Activated CD8-positive, alpha-beta memory T cell treated with anti-CD3 and anti-CD28 coated beads for 48 hours (primary cell): ENCODE results near the gene FAM83F.
A peak's percentile ranks its signal among the peaks of the same experiment; 100 is the strongest.
"Not testable (repeated sequence)": the region's sequence is repeated elsewhere in the genome, so short reads cannot be mapped to it uniquely, and the experiment has no call there.

Source experiments
- DNase-seq, 3 experiments: peaks; one replicate each; pipeline ENCODE4 v3.0.0-alpha.2; 2020; ENCODE audit warnings: low read depth in 2 of 3, low spot score in 2 of 3

FAM83F gene

GRCh38 chr22:39994566-39995392, at the start of gene FAM83F:
FAM83F (plus strand) TSS chr22:39994954; CDS start chr22:39995043, 89 bp downstream.
- no peak for DNase-seq

GRCh38 chr22:39946126-39946502, 48.6 kb upstream of the FAM83F start:
- DNase-seq: no peak

DNA sequence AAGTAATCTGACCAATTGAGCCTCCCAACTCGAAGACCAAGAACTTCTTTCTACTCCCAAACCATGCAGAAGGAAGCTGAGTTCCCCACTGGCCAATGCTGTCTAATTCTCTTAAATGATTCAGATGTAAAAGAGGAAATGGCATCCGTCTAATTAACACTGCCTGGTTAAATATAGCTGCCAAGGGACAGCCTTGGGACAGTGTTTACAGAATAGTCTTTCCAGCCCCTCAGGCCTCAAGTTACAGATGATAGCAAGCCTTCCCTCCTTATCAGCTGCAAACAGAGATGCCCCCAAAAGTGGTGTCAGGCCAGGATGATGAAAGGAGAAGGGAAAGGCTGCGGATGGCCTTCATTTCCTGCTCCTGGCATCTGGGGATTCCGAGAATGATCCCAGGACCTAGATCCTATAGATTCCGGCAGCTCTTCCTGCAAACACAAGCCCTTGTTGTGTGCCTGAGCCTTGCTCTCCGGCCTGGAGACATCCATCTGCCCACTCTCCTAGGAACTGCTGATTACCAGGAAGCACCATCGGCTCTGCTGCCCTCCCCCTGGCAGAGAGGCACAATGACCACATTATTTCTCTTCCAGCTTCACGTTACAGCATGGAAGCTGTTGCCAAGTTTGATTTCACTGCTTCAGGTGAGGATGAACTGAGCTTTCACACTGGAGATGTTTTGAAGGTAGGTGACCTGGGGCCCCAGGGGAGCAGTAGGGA, 48.1 kb upstream of the FAM83F start:
- no peak for DNase-seq

DNA sequence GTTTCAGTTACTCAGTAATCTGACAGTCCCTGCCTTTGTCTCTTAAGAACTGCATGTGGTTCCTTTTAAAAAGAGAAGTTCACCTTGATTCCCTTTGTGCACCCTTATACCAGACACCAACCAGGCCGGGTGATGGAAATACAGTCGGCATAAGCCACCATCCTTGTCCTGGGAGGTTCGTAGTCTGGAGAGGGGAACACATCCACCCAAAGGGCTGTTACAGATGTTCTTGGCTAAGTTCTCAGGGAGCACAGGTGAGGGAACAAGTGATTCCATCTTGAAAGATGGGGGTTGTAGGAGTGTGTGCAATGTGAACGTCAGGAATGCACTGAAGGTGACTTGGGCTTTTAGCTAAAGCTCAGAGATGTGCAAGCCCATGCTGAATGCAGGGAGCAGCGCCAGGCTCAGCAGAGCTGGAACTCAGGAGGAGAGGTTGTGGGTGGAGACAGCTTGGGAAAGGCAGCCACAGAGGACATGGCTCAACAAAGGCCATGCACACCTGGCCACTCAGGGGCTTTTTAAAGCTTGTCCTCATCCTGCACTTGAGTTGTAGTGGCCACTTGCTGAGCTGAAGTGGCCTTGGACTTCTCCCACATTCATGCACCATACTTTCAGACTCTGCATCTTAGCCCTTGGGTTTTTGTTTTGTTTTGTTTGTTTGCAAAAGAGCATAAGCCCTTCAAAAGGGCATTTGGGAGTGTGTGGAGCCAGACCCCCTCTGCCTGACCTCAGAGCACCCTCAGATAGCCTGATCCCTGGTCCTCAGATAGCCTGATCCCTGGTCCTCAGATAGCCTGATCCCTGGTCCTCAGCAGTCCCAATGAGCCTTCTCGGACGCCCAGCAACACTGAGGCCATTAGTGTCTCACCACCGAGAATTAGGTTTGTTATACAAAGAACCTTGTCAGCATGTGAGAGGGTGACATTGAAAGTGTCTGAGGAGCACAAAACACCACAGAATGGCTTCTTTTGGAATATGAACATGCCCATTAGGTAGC, 47.2 kb upstream of the FAM83F start:
- DNase-seq: no peak

- no peak for DNase-seq
Measured at GRCh38 chr22:39949964-39950737, 44.6 kb upstream of the FAM83F start.

DNA sequence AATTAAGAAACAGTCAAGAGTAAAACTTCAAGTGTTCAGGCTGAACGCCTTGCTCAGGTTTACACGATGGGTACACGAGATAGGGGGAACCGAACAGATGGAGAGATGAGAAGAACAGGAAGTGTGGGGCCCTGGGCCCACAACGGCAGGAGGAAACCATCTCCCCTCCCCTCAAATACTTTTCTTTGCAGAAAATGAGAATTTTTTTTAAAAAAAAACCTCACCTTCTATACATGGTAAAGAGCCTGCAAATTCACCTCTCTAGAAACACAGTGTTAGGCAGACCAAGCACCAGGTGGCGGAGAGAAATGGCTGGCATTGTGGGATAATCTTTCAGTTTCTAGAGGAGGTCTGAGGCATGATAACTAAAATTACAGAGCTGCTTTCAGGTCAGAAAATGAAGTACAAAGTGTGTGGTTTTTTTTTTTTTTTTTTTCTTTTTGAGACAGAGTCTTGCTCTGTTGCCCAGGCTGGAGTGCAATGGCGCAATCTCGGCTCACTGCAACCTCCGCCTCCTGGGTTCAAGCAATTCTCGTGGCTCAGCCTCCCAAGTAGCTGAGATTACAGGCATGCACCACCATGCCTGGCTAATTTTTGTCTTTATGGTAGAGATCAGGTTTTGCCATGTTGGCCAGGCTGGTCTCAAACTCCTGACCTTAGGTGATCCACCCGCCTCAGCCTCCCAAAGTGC, 43.0 kb upstream of the FAM83F start:
- not testable (repeated sequence) for DNase-seq

- no peak for DNase-seq
Measured at GRCh38 chr22:39952347-39952746, 42.4 kb upstream of the FAM83F start.

DNA sequence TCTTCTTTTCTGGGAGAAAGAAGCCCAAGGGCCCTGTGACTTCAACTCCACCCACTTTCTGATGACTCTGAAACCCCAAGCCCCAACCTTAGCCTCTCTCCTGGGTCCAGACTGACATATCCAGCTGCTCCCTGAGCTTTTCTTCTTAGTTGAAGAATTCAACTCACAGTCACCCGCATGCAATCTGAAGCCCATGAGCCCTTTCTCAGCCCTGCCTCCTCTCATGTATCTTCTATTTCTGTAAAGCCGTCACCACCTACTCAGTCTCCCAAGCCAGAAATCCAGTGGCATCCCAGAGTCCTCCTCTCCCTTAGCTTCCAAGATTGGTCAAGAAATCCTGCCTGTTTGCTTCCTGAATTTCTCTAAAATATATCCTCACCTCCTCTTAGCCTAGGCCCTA, 41.7 kb upstream of the FAM83F start:
- DNase-seq: no peak

DNA sequence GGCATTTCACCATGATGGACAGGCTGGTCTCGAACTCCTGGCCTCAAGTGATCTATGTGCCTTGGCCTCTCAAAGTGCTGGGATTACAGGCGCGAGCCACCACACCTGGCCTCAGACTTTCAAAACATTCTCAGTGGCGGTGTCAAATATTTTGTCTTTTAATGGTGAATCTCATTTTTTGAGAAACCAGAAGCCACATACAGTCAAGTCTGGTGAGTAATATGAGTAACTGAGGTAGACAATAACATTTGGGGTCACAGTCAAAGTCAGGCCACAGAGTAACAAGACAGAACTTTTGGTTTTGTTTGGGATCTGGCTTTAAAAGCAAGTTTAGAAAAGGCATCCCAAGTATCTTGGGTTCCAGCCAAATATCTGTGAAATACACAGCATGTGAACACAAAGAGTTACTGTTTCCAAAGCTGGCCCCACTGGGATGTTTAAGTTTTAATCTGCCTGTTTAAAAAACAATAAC, 40.1 kb upstream of the FAM83F start:
- no peak for DNase-seq

- no peak for DNase-seq
Measured at GRCh38 chr22:39955675-39956074, 39.1 kb upstream of the FAM83F start.

- DNase-seq: no peak
Measured at GRCh38 chr22:39956932-39957664, 37.7 kb upstream of the FAM83F start.

- no peak for DNase-seq
Measured at GRCh38 chr22:39958009-39958711, 36.6 kb upstream of the FAM83F start.

GRCh38 chr22:39958949-39959639, 35.7 kb upstream of the FAM83F start:
- no peak for DNase-seq

GRCh38 chr22:39959640-39960447, 34.9 kb upstream of the FAM83F start, which contains the start of gene TMA7B:
TMA7B (plus strand) TSS chr22:39960397; CDS start chr22:39964375, 3,978 bp downstream.
- DNase-seq: no peak

- DNase-seq: peak in 2 of 3 experiments; percentile 53 to 63
Measured at GRCh38 chr22:39960791-39961746, 33.7 kb upstream of the FAM83F start.

DNA sequence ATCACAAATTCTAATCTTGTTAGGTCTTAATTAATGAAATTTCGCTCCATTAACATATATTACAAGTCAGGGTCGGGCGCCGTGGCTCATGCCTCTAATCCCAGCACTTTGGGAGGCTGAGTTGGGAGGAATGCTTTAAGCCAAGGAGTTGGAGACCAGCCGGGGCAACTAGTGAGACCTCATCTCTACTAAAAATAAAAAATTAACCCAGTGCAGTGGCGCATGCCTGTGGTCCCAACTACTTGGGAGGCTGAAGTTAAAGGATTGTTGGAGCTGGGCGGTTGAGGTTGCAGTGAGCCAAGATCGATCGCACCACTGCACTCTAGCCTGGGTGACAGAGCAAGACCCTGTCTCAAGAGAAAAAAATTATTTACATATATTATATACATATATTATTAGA, 32.7 kb upstream of the FAM83F start:
- DNase-seq: no peak
